AG09309 (cell line): ENCODE measurements around the gene FGFBP2.

Experiments
- DNase-seq: peaks from one replicate; pipeline ENCODE4 v3.0.0-alpha.2; 2010; ENCODE audit warnings: low read depth
- H3K4me3 ChIP-seq: 2 replicates; pipeline ENCODE4 v1.5.1; 2011; ENCODE audit warnings: mild to moderate bottlenecking, low read depth, low read length, moderate library complexity; ENCODE audit not compliant: control insufficient read depth
- TF ChIP-seq, protein P1 (sequence below): IDR thresholded peaks from 2 replicates; pipeline ENCODE4 v1.5.1; 2011; ENCODE audit warnings: mild to moderate bottlenecking, low read depth, low read length, inconsistent platforms; ENCODE audit not compliant: insufficient read depth, control insufficient read depth; ENCODE audit errors: missing control alignments

Gene FGFBP2

DNA sequence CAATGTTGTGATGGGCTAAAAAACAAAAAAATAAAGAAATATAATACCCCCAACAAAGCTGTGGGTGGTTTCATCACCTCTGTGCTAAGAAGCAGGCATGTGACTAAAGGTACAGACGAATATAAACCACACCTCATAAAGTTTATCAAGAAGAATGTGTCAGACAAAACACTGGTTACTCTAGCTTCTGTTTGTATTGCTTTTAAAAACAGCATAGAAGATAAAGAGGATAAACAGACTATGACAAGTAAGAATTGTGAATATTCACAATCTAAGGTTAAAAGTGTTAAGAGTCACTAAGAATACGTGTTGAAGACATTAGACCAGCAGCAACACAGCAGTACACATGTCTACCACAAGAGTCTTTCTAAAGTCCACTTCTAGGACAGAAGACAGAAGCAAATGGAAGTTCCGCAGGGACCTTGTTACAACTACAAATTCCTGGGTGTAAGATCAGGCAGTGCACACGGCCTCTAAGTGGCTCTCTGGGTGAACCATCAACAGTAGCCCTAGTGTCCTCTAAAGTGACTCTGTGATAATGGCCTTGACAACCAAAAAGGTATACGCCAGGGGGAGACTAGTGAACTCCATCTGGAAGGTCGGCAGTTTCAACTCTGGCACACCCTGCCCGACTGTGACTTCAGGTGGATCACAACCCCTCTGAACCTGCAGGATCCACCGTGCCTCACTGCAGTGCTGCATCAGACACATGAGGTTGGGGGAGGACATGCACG lies 8.3 kb upstream of the FGFBP2 start:
- no peak overlapping the region for H3K4me3 ChIP-seq
- TF ChIP-seq, protein P1, sequence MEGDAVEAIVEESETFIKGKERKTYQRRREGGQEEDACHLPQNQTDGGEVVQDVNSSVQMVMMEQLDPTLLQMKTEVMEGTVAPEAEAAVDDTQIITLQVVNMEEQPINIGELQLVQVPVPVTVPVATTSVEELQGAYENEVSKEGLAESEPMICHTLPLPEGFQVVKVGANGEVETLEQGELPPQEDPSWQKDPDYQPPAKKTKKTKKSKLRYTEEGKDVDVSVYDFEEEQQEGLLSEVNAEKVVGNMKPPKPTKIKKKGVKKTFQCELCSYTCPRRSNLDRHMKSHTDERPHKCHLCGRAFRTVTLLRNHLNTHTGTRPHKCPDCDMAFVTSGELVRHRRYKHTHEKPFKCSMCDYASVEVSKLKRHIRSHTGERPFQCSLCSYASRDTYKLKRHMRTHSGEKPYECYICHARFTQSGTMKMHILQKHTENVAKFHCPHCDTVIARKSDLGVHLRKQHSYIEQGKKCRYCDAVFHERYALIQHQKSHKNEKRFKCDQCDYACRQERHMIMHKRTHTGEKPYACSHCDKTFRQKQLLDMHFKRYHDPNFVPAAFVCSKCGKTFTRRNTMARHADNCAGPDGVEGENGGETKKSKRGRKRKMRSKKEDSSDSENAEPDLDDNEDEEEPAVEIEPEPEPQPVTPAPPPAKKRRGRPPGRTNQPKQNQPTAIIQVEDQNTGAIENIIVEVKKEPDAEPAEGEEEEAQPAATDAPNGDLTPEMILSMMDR = no peak
- no peak for DNase-seq

DNA sequence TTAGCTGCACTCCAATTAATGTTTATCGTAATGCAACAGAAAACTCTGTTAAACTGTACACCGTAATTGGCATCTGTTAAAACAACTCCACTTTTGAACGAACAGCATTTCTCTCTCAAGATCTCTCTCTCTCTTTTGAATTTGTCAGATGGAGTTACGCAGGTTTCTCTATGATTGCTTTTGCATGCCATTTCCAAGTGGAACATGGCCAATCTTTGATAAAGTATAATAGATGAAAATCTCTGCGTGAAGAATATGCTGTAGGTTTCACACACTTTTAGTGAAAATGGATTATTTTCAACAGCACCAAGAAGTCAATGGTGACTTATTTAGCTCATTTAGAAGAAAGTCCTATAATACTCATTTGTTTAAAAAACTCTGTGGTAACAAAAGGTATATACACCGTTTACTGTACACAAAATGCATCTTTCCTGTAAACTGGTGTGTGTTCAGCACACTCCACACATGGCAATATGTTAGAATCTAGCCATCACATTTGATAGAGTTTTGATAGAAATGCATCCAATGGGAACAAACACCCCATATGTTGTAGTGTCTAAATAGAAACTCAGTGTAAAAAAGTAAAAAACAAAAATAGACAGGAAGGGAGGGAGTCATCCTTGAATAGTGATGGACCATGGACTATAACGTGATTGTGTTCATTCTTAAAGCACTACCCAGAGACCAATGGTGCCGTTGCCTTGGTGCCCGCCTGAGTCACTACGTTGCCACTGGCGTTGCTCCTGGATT lies 5.8 kb upstream of the FGFBP2 start:
- TF ChIP-seq, protein P1 = no peak
- no peak overlapping the region for H3K4me3 ChIP-seq
- no peak for DNase-seq

DNA sequence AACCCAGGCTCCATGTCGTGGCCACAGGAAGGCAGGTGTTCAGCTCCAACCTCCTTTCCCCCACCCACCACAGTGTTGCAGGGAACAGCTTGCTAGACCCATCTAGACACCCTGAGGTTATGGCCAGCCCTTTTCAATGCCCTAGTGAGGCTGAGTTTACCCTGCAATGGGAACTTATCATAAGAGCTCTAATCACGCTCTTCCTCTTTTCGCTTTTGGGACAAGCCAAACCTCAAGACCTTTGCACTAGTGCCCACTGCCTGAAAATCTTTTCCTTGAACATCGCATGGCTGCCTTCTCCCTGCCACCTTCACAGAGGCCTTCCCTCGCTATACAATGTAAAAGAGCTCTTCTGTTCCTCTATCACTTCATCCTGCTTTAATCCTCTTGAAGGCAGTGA lies 2.4 kb upstream of the FGFBP2 start:
- DNase-seq = no peak
- no peak overlapping the region for H3K4me3 ChIP-seq
- TF ChIP-seq, protein P1 = no peak

DNA sequence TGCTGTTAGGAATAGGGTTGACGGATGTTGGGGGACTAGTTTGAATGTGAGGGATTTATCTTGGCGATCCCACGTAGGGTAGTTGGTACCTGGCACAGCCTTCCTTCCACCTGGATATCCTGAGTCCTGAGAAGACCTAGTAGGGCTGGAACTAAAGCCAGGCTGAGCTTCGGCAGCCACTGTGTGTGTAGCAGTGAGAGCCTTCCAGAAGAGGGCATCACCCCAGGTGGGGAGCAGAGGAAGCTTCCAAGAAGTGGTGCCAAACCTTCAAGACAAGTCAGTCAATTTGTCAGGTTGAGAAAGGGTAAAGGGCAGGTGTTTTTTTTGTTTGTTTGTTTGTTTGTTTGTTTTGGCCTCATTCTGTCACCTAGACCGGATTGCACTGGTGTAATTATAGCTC lies 1.2 kb upstream of the FGFBP2 start:
- no peak overlapping the region for H3K4me3 ChIP-seq
- DNase-seq = no peak
- TF ChIP-seq, protein P1 = peak; percentile 9

DNA sequence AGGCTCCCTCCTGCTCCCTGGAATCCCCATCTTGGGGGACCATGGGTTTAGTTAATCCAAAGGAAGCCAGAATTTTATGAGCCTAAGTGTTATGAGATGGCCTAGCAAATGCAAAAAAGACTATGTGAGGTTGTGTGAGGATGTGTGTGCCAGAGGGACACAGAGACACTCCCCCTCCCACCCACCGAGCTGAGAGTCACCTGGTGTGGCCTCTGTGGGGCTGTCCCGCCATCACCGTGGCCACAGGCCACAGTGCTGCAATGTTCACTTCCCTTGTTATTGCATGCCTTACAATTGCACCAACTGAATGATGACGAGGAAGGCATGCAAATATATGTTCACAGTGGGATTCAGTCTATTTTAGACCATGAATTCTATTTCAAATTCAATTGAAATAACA lies 601 bp upstream of the FGFBP2 start:
- TF ChIP-seq, protein P1 = no peak
- no peak for DNase-seq
- H3K4me3 ChIP-seq = no peak overlapping the region

DNA sequence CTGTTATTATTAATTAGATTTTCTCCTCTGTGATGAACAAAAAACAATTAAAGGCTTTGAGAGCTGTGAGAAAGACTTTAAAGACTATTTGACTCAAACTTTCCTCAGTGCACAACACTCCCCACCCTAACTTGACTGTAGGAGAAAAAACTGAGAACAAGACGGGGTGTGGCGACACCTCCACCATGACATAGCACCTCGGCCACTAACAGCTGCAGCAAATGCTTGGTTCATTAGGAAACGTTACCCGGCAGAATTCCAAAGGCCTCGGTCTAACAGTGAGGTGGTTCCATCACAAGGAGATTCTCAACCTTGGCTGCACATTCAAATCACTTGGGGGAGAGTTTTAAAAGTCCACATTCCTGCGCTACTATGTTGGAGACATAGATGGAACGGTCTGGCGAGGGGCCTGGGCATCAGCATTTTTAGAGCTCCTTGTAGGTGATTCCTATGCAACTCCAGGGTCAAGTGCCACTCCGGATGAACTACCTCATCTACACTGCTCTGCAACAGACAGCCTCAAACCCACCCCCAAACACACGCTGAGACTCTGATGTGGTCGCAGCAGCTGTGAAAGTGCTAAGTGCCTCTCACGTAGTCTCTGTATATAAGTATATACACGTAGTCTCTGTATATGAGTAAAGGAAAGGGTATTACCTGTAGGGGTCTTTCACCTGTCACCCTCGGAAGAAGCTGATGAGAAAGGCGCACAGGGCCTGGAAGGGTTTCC lies 1.0 kb downstream of the FGFBP2 start:
- TF ChIP-seq, protein P1 = no peak
- no peak for DNase-seq
- no peak overlapping the region for H3K4me3 ChIP-seq
